Upper lobe of right lung (tissue), 1 donor: ENCODE results near the gene OR6C76. TPM values are rescaled to one million over a fixed set of nuclear protein-coding genes. Genes with fewer than 3 reads are reported as not detected.
A peak's percentile ranks its signal among the peaks of the same experiment; 100 is the strongest.

Experiments
- ATAC-seq: fragments of 200-7000 bp; cut with Tn5 transposase; one replicate; pipeline ENCODE4 v1.9.1; 2020; ENCODE audit warnings: mild to moderate bottlenecking, moderate library complexity
- DNase-seq: peaks from one replicate; pipeline ENCODE4 v3.0.0-alpha.2; 2020
- H3K27ac ChIP-seq: fragments of 200-600 bp; one replicate; pipeline ENCODE4 v1.8.0; 2022
- H3K27me3 ChIP-seq: fragments of 200-600 bp; one replicate; pipeline ENCODE4 v1.8.0; 2022; ENCODE audit warnings: mild to moderate bottlenecking
- H3K36me3 ChIP-seq: fragments of 200-600 bp; one replicate; pipeline ENCODE4 v1.8.0; 2022
- H3K4me1 ChIP-seq: fragments of 200-600 bp; one replicate; pipeline ENCODE4 v1.8.0; 2022
- H3K4me3 ChIP-seq: fragments of 200-600 bp; one replicate; pipeline ENCODE4 v1.8.0; 2022; ENCODE audit warnings: mild to moderate bottlenecking
- H3K9me3 ChIP-seq: fragments of 200-600 bp; one replicate; pipeline ENCODE4 v1.8.0; 2022
- CTCF ChIP-seq: fragments of 200-600 bp; IDR thresholded peaks from one replicate; pipeline ENCODE4 v1.8.0; 2022; ENCODE audit warnings: antibody characterized with exemption
- intact Hi-C: fragments of 100-400 bp; cut with DNase I; formaldehyde crosslinking; loops from one replicate; pipeline ENCODE4 v1.11.0; 2022
- long read RNA-seq: library from polyadenylated mRNA; unstranded; transcript quantifications from one replicate; pipeline ENCODE4 v2.0.0, GENCODE V29; 2021
- total RNA-seq: library from RNA; stranded (reverse); fragmentation: NEBNext Ultra II Directional; extraction: Animal tissue kit (Norgen Biotek cat#: 25700); gene quantifications from one replicate; pipeline ENCODE4 v1.2.1, GENCODE V29; 2021
- donor health status: DM: no; HTN: yes; CAD: no; lungs with severe emphysema.

OR6C76 gene
- not detected for total RNA-seq
- long read RNA-seq: 0 reads

GRCh38 chr12:55425954-55426353, at the start of gene OR6C76:
TSS of gene OR6C76 (plus strand) at chr12:55426254. CDS start at chr12:55426254, 0 bp downstream.
- intact Hi-C loops: no loop called here
- Histone ChIP-seq H3K36me3 (no peaks in the 10 kb centered on the region), H3K27me3 (no peaks in the 10 kb centered on the region), H3K4me1 (no peaks in the 10 kb centered on the region), H3K27ac (no peak within 1 kb of the TSS), H3K4me3 (no peak within 1 kb of the TSS), H3K9me3 (no peaks in the 10 kb centered on the region)
- DNase-seq (no peak), ATAC-seq (no peak)
- no peak for TF ChIP-seq CTCF

DNA sequence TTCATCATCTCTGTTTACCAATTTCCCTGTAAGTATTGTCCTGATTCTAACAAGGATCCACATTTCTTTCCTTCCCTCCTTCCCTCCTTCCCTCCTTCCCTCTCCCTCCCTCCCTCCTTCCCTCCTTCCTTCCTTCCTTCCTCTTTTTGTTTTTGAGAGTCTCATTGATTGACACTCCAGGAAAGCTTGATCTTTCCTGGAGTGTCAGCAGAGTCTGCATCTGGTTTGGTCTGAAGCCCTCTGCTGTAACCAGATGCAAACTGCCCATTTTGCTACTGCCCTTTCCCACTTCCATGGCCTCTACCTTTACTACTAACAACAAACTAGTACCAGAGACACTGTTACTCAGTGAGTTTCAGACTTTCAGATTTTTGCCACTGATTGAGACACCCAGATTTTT, 40.2 kb upstream of the OR6C76 start:
- intact Hi-C loops: no loop called here
- no peak for TF ChIP-seq CTCF
- DNase-seq: no peak
- Histone ChIP-seq H3K27me3 (no peaks in the 10 kb centered on the region), H3K4me3 (no peak overlapping the region), H3K36me3 (no peaks in the 10 kb centered on the region), H3K9me3 (no peaks in the 10 kb centered on the region), H3K4me1 (no peaks in the 10 kb centered on the region), H3K27ac (no peak overlapping the region)
- ATAC-seq: no peak

DNA sequence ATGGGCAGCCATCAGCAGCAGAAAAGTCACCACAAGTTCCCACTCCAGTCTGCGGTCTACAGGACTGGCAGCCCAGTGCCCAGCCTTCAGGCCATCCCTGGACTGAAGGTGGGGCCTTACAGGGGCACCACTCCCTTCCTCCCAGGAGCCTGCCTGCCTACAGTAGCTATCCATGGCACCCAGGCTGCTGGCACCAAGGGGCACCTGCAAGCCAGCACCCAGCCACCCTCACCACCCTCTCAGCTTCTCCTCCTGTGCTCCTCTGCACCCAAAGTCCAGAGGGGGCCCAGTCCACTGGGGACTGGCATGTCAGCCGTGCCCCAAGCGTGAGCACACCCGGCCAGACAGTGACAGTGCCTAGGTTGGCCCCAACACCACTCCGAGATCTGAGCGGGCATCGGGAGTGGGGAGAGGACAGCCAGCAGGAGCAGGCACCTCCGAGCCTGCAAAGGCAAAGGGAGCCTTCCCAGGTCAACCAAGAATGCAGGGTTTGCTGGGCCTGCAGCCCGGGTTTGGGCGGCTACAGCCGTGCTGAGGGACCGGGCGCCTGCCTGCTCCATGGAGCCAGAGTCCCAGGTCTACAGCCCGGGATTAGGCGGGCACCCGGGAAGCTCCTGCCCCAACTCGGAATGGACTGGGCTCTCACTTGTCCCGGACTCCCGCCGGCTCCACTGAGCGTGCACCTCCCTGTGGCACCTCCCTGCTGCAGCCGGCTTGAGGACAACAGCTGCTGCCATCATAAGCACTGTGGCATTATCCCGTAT, 33.8 kb upstream of the OR6C76 start:
- DNase-seq (peak; percentile 62), ATAC-seq (peak; percentile 20)
- Histone ChIP-seq H3K27ac (no peak overlapping the region), H3K4me1 (no peaks in the 10 kb centered on the region), H3K9me3 (no peaks in the 10 kb centered on the region), H3K4me3 (no peak overlapping the region), H3K27me3 (no peaks in the 10 kb centered on the region), H3K36me3 (no peaks in the 10 kb centered on the region)
- no peak for TF ChIP-seq CTCF
- intact Hi-C loops: no loop called here

DNA sequence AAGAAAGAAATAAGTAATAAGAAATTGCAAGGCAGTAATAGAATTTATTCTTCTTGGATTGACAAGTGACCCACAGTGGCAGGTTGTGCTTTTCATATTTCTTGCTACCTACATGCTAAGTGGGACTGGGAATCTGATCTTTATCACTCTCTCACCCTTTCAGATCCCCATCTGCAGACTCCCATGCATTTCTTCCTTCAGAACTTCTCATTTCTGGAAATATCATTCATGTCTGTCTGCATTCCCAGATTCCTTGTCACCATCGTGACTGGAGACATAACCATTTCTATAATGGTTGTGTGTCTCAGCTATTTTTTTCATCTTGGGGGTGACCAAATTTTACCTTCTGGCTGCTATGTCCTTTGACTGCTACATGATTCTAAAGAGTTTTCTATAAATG, 29.7 kb upstream of the OR6C76 start:
- Histone ChIP-seq H3K4me3 (no peak overlapping the region), H3K27me3 (no peaks in the 10 kb centered on the region), H3K27ac (no peak overlapping the region), H3K9me3 (no peaks in the 10 kb centered on the region), H3K36me3 (no peaks in the 10 kb centered on the region), H3K4me1 (no peaks in the 10 kb centered on the region)
- DNase-seq: no peak
- intact Hi-C loops: no loop called here
- ATAC-seq: no peak
- TF ChIP-seq CTCF: no peak

GRCh38 chr12:55400229-55400628, 25.8 kb upstream of the OR6C76 start, which contains the start of gene OR6C65:
TSS of gene OR6C65 (plus strand) at chr12:55400529. CDS start at chr12:55400529, 0 bp downstream.
- TF ChIP-seq CTCF: no peak
- Histone ChIP-seq H3K4me1 (no peaks in the 10 kb centered on the region), H3K9me3 (no peaks in the 10 kb centered on the region), H3K27ac (no peak within 1 kb of the TSS), H3K4me3 (no peak within 1 kb of the TSS), H3K27me3 (no peaks in the 10 kb centered on the region), H3K36me3 (no peaks in the 10 kb centered on the region)
- intact Hi-C loops: no loop called here
- no peak for ATAC-seq
- no peak for DNase-seq
